ENCODE results near the gene LRRC15.

DNA sequence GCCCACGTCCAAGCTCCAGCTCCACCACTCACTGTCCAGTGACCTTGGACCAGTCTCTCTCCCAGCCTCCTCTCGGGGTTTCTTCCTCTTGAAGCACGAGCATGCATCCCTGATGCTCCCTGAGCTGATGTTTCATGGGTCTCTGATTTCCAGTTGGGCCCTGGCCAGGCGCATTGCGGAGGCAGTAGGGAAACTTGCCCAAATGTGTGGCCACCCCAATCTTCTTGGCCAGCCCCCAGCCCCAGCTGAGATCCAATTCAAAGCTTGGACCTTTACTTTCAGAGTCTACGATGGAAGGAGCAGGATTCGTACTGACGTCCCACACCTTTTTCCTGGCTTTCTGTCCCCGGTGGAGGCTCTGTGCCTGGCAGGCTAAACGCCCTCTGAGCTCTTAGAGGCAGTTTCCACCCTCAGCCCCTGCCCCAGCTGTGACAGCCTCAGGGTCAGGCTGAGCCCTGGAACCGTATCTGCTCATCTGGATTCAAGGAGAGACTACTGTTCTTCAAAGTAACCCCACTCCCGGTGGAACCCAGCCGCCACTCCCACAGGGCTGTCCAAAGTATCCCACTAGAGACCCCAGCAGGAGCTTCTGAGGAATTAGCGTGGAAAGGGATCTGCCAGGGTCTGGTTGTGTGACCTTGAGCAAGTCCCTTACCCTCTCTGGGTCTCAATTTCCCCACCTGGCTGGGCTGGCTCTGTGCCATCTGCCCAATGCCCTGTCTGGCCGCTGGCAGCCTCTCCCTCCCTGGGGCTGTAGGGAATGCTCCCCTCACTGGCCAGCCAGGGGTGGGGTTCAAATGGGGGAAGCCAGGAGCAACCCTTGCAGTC, 55.8 kb downstream of the LRRC15 start:
- TF ChIP-seq POLR2A (IDR thresholded peaks at IDR 0.05) (no peak), CTCF (IDR thresholded peaks at IDR 0.05) (no peak)

Measured in thyroid gland (tissue), 4 donors.